NCI-H2081 (cell line): ENCODE data around the gene CCSER1.
"Not testable (repeated sequence)": the region's sequence is repeated elsewhere in the genome, so short reads cannot be mapped to it uniquely, and the experiment has no call there.

ENCODE experiments used
- DNase-seq, 2 experiments: peaks; one replicate each; lab custom pipeline; 2025; lab: John Stamatoyannopoulos, UW

Gene CCSER1

DNA sequence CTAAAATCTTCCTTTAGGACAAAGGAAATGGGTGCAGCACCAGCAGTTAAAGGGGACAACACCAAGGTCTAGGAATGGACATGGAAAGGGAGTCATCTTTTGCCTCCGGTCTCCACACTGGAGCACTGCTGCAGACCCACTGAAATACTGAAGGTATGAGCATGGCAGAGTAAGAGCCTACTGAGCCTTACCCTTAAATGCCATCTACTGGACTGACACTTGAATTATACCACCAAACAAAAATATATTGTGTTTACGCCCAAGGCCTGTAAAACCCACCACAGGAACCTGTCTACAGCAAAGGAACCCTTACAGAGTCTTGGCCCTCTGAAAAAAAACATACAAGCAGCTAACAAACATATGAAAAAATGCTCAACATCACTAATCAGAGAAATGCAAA lies 443.4 kb downstream of the CCSER1 start:
- no peak for DNase-seq

DNA sequence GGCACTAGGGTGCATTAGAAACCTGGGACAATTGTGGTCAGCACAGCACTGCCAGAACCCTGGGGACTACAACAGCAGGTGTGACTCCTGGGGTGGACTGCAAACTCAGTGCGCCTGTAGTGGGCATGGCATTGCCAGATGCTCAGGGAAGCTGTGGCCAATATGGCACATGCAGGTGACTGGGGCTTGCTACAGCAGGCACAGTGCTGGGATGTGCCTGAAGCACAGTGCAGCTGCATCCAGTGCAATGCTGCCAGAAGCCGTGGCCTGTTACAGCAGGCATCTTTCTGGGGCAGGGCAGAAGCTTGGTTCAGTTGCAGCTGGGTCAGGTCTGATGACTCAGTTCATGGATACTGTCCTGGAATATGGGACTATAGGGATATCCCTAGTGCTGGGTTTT lies 445.8 kb downstream of the CCSER1 start:
- DNase-seq = no peak

DNA sequence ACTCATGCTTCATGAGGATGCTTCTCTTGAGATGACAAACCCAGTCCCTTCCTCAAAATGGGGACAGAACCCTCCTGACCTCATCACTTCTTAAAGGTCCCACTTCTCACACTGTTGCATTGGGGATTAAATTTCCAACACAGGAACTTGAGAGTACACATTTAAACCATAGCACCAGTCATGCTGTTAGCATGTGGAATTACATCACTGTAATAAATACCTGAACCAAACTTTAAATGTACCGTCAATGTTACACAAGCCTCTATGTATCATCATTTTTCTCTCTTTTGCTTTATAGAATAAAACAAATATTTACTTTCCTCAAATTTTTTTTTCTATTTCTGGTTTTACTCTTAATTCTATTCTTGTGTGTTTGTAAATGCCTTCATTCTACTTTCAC lies 448.2 kb downstream of the CCSER1 start:
- no peak for DNase-seq

DNA sequence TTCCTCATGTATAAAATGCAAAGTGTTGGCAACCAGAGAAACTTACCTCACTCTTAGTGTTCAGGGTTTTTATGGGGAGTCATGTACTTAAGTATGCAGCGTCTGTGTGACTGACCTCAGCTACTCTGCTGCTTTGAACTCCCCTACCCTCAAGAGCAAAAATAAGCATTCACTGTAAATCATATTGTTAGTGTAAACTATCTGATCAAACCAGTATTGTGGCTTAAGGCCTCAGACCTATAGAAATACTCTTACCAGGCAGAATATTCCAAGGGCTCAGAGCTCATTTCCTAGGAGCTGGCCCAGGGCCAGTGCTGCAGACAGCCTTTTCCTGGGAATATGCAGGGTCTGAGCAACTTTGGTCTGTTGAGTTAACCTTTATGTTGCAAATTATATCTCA lies 453.1 kb downstream of the CCSER1 start:
- DNase-seq = no peak

DNA sequence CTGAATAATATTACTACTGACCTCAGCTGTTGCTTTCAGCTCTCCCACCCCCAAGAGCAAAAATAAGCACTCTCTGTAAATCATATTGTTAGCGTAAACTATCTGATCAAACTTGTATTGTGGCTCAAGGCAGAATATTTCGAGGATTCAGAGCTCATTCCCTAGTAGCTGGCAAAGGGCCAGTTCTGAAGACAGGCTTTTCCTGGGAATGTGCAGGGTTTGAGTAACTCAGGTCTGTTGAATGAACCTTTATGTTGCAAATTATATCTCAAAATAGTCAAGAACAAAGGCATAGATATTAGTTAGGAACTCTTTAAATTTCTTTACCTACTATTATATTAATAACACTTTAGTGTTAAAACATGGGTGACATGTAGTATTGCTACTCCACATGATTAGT lies 454.9 kb downstream of the CCSER1 start:
- DNase-seq = no peak

DNA sequence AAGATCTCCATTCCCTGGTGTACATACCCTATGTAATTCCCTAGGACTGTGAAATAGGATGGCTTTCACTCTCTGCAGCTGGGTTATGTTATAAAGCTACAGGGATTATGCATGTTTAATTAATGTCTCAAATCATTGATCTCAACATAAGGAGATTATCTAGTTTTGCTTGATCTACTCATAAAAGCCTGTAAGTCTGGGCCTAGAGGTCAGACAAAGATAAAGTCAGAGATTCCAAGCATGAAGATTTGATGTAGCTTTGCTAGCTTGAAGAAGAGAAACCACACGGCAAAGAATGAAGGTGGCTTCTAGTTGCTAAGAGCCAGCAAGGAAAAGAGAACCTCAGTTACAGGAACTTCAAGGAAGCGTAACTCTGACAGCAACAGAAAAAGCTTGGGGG lies 456.9 kb downstream of the CCSER1 start:
- no peak for DNase-seq

DNA sequence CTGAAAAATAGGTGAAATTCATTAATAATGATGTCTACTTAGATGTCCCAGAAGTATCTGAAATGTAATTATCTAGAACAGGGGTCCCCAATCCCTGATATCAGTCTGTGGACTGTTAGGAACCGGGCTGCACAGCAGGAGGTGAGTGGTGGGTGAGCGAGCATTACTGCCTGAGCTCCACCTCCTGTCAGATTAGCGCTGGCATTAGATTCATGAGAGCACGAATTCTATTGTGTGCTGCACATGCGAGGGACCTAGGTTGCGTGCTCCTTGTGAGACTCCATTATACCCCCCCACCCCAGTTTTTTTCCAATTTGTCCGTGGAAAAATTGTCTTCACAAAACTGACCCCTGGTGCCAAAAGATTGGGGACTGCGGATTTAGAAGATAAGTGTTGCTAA lies 458.8 kb downstream of the CCSER1 start:
- DNase-seq = no peak

DNA sequence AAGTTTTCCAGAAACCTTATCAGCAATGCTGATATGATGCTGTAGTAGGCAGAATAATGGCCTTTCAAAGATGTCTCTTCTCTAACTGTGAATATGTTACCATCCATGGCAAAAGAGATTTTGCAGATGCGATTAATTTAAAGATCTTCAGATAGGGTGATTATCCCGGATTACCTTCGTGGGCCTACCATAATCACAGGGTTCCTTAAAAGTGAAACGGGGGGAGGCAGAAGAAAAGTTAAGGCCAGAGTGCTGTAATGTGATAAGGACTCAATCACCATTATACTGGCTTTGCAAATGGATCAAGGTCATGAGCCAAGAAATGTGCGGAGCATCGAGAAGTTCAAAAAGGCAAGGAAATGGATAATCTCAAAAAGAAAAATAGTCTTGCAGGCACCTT lies 459.6 kb downstream of the CCSER1 start:
- no peak for DNase-seq

DNA sequence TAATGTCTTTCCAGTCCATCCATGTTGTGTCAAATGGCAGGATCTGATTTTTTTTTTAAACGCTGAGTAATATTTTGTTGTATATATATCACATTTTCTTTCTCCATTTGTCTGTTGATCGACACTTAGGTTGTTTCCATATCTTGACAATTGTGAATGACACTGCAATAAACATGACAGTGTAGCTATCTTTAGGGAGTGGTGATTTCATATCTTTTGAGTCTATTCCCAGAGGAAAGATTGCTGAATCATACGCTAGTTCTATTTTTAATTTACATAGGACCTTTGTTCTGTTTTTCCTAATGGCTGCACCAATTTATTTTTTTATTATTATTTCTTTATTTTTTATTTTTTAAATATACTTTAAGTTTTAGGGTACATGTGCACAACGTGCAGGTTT lies 470.7 kb downstream of the CCSER1 start:
- DNase-seq = no peak

DNA sequence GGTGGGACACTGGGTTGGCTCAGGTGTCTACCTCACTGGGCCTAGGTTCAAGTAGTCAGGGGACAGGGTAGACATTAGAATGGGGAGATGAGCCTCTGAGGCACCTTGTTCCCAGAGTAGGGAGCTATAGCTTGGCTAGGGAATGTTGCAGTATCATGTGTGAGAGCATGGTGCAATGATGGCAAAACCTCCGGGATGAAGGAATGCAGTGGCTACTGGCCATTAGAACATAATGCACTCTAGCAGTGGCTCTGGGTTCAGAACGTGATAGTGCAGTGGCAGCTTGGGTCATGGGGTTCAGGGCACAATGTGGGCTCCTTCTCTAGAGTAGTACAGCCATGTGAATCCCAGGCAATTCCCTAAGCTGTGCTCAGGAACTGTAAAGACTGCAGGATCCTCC lies 471.5 kb downstream of the CCSER1 start:
- no peak for DNase-seq

DNA sequence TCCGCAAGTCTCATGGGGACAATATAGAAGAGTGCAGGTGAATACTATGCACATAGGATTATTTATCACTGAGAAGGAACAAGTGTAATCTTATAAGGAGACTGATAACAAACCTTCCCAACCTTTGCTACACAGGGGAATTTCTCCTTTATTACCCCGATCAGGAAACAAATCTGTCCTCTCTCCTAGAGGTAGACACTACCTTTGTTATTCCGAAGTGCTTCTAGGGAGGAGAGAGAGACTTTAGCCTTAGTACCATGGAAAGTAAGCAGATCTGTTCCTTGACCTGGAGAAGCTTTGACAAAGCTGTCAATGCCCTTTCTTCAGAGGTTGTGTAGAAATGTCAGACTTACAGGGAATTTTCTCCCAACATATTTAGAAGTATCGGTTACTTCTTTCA lies 475.5 kb downstream of the CCSER1 start:
- no peak for DNase-seq

DNA sequence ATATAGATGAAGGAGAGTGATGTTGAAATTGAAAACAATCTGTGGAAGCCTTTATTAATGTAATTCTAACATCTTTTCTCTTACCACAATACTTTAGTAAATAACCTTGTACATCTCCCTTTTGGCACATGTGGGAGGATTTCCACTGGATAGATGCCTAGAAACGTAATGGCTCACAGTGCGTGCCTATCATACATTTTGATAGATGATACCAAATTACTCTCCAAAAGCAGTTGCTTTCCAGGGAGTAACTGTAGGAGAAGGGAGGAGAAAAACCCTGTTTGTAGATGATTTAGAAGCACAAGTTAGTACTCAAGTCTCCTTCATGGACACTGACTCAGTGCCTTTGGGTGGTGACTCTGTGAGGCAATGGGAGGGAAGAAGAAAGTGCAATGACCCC lies 476.3 kb downstream of the CCSER1 start:
- no peak for DNase-seq

DNA sequence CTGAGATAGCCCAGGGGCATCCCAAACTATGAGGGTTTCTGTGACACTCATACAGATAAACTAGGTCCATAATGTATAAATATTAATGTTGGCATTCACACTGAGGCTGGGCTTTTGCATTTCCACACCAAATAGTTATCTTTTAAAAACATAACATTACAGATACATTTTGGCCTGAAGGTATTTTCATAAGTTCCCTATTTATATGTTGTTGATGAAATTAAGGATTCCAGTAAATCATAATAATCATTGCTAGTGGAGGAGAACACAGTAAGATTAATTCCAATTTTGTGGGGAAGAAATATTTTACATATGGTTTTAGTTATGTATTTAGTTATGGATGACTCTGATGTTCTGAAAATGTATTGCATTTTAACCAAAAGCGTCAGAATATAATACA lies 479.6 kb downstream of the CCSER1 start:
- no peak for DNase-seq

DNA sequence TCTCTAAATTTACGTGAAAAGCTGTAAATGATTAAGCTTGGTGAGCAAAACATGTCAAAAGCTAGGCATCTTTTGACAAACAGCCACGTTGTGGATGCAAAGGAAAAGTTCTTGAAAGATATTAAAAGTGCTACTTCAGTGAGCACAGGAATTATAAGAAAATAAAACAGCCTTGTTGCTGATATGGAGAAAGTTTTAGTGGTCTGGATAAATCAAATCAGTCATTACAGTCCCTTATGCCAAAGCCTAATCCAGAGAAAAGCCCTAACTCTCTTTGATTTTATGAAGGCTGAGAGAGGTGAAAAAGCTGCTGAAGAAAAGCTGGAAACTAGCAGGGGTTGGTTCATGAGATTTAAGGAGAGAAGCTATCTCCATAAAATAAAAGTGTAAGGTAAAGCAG lies 487.2 kb downstream of the CCSER1 start:
- DNase-seq = no peak

DNA sequence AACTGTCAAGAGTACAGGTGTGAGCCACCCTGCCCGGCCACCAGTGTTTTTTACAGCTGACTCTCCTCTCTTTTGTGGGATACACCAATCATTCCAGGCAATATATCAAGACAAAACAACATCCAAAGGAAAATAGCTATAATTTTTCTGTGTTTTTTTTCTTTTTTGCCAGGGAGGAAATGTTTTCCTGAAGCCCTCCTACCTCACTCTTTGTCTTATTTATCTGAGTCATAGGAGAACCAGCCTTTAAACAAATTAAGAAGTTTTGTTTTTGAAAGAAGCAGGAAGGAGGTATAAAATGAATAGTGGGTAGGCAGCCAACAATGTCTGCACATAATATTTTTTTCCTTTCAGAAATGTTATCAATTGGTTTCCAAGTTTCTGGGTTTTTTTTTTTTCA lies 493.9 kb downstream of the CCSER1 start:
- no peak for DNase-seq

DNA sequence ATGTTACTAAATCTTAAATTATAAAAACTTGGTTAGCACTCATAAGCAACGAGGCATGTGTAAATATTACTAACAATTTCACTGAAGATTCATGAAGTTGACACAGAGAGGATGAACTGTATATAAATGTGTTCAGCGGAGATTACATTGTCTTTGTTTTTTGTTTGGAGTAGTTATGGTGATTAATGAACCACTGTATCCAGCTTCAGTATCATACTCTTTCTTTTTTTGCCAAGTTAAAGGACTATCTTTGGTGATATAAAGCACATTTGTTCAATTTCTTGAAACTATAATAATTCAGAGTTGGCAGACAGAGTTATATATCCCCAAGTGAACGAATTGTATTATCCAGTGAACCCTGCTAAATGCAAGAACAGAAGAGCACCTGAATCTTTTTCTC lies 497.6 kb downstream of the CCSER1 start:
- no peak for DNase-seq

DNA sequence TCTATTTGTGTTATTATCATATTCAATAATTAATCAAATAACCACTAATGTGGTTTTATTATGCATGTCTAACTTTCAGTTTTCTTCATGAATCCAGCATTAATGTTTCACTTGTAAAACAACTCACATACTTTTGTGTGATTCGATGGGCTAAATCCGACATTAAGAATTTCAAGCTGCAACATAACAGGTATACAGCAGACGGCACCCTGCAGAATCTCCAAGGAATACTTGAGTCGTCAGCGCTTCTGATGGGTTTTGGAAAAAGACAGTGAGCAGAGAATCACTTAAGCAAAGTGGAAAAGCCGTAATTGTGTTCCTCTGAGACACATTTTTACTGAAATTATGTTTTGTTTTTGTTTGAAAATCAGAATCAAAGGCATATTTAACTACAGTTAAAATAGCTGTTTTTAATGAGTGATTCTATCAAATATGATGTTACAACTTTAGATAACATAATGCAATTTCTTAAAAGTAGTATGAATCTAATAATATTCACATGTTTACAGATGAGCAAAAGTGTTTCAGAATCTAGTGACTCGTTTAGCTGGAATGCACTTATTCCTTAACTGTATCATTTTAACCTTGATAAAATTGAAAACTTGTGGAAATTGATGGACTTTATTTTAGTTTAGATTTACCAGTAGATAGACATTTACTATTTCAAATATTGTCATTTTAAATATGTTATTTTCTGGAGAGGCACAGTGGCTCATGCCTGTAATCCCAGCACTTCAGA lies 514.8 kb downstream of the CCSER1 start:
- no peak for DNase-seq

DNA sequence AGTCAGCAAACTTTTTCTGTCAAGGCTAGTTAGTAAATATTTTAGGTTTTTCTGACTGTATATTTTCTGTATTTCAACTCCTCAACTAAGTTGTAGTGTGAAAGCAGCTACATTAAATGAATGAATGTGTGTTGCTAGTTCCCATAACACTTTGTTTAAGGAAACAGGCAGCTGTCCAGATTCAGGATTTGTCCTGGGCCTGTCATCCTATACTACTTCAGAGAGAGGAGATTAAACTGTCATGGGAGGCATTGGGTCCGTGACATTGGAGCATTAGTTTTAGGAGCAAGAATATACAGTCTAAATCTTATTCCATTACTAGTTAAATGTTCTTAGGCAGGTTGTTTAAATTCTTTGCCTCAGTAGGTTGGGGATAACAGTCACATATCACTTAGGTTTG lies 516.0 kb downstream of the CCSER1 start:
- DNase-seq = no peak

DNA sequence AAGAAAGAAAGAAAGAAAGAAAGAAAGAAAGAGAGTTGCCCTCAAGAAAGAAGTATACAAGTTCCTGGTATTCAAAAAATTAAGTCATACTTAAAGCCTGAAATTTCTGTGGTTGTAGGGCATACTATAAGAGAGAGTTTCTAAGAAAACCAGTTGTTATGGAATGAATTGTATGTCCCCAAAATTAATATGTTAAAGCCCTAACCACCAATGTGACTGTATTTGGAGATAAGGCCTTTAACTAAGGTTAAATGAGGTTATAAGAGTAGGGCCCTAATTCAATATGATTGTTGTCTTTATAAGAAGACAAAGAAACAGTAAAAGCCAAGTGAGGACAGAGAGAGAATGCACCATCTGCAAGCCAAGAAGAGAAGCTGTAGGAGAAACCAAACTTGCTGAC lies 521.1 kb downstream of the CCSER1 start:
- no peak for DNase-seq

DNA sequence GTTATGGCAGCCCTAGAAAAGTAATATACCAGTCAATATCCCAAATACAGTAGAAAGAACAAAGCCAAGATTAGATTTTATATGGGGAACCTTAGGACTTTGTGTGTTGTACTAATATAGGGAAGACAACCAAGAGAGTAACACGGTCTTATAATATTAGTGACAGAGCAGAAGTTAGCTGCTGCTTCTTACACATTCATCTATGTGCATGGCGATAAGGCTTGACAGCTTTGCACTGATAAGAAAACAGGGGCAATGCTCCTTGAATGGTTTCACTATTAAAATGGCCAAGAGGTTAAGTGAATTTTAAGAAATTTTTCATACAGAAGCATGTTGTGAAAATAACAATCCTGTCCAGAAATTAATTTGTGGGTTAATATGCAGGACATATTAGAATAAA lies 521.6 kb downstream of the CCSER1 start:
- DNase-seq = no peak

DNA sequence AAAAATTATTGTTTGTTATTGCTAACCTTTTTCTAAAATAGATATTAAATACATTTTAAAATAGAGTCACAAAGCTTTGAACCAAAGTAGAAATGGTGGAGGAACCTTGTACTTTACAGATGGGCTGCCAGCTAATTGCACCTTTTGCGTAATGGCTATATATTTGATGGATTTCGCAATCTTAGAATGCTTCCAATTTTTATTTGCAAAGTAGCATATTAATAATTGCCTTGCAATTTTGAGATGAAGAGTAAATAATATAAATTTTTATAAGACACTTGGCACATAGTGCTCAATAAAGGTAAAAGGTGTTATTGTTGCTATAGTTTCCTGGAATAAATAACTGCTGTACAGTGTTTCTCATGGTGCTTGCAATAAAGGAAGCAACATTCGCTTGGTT lies 533.5 kb downstream of the CCSER1 start:
- DNase-seq = no peak

DNA sequence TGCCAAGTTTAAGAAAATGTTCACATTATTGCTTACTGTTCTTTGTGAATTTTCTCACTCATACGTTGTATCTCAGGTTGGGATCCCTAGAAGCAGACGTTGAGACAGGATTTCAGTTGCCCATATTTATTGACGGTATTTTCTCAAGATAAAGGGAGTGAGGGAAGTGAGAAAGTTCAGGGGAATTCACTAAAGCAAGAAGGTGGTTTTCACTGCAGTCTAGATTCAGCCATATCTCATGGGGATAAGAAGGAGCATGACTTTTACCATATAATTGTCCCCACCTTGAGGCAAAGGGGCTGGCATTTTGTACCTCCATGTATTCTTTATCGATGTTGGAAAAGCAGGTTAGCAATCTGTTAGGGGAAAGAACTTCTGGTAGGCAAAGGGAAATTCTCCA lies 543.0 kb downstream of the CCSER1 start:
- no peak for DNase-seq

DNA sequence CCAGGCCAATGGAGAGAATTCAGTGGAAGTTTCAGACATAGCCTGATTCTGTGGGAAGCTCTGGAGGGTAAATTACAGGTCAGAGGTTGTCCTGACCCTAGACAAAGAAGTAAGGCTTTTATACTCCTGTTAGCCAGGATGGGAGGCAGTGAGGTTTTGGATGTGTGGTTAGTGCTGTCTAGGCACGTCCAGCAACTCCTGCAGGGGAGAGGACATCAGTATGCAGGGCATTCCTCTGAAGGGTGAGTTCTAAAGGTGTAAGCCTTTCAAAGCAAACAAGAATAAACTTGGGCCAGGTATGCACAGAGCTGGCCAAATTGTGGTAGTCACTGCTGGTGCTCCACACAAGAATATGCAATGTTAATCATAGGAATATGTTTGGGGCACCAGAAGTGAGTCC lies 562.5 kb downstream of the CCSER1 start:
- DNase-seq = no peak

DNA sequence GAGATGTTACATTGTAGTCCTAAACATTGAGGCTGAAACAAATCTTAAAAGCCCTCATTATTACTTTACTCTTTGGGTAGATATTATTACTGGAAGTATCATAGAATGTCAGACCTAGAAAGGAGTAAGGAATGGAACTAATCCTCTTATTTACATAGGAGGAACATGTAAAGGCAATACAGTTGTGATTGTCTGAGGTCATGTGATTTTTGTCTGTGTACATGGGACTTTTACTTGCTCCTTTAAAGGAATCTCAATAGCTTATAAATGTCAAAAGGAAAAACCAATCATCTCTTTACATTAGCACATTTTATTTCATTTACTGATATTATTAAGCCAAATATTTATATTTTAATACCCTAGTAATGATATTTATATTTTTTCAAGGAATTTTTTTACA lies 568.2 kb downstream of the CCSER1 start:
- DNase-seq = no peak

DNA sequence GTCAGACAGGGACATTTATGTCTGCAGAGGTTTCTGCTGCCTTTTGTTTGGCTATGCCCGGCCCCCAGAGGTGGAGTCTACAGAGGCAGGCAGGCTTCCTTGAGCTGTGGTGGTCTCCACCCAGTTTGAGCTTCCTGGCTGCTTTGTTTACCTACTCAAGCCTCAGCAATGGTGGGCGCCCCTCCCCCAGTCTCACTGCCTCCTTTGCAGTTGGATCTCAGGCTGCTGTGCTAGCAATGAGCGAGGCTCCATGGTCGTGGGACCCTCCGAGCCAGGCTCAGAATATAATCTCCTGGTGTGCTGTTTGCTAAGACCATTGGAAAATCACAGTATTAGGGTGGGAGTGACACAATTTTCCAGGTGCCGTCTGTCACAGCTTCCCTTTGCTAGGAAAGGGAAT lies 578.3 kb downstream of the CCSER1 start:
- DNase-seq = not testable (repeated sequence)
